Activated gamma-delta T cell (primary cell): ENCODE results near the gene RGS18.
"Not testable (repeated sequence)": the region's sequence is repeated elsewhere in the genome, so short reads cannot be mapped to it uniquely, and the experiment has no call there.

ENCODE experiments used
- DNase-seq: peaks from one replicate; lab custom pipeline; 2025; lab: John Stamatoyannopoulos, UW
- total RNA-seq, 2 donors: gene quantifications; one replicate each; lab custom pipeline; 2026; lab: John Stamatoyannopoulos, UW

RGS18 gene, protein sequence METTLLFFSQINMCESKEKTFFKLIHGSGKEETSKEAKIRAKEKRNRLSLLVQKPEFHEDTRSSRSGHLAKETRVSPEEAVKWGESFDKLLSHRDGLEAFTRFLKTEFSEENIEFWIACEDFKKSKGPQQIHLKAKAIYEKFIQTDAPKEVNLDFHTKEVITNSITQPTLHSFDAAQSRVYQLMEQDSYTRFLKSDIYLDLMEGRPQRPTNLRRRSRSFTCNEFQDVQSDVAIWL
- 1.8 to 7.2 reads per million in 2 donors for total RNA-seq

DNA sequence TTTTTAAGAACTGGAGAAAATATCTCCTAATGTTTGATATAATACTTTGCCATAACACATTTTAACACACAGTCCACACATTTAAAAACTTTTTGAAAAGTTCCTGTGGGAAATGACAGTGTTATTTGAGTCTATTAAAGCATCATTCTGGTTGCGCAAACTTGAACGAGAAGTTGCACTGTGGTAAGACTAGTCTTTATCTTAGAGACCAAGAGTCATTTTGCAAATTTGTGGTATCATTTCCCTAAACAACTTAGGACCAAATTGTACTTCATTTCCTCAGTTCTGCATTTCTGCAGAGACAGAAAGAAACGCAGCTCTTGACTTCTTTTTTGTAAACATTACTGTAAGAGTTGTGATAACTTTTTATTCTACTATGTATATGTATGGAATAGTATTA is at the start of gene RGS18:
TSS of gene RGS18 (plus strand) at position 282 of the 400 bp plus-strand sequence. CDS start 176 bp downstream, outside the sequence.
- no peak for DNase-seq

DNA sequence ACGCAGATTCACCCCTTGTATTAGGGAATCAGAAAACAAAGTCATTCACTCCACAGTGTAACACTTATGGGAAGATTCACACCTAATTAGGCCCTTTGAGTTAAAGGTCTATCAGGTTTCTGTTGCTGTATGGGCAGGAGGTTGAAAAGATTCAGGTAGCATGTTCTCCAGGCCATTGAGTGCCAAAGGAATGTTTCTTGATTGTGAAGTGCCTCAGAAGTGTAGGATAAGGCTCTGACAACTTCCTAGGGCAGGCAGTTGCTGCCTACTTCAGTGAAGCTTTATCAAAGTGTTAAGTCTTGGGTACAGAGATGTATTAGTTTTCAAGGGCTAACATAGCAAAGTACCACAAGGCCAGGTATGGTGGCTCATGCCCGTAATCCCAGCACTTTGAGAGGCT is 48.7 kb upstream of the RGS18 start:
- DNase-seq, result no peak

DNA sequence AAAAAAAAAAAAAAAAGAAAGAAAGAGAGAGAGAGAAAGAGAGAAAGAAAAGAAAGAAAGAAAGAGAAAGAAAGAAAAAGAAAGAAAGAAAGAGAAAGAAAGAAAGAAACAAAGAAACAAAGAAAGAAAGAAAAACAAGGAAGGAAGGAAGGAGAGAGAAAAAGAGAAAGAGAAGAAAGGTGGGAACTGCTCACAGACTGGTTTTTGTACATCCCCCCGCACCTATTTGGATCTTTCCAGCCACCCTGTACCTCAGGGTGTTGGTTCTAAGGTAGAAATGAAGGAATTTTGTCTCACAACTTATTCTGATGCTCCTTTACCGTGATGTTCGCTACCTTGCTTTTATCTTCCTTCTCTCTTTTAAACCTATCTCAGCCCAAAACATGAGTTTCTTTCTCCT is 43.3 kb upstream of the RGS18 start:
- DNase-seq, result no peak

DNA sequence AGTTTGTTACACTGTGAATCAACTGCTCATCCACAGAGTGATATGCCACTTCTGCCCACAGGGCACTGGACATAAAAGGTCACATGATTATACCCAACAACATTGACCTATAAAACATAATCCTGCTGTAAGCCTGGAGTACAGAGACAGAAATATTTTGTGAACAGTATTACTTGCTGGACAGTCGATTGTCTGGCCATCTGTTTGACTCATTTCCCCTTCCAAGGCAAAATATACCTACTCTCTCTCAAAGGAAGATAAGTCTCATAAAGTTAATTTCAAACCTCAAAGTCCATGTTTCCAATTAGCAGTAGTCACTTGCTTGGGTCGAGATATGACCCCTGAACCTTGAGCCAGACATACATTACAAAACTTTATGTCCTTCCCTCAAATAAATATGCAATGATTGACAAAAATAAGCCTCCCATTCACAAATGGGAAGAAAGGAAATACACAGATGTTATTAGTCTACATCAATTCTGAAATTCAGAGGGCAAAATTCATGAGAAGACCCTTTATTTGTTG is 39.3 kb upstream of the RGS18 start:
- DNase-seq, result no peak

DNA sequence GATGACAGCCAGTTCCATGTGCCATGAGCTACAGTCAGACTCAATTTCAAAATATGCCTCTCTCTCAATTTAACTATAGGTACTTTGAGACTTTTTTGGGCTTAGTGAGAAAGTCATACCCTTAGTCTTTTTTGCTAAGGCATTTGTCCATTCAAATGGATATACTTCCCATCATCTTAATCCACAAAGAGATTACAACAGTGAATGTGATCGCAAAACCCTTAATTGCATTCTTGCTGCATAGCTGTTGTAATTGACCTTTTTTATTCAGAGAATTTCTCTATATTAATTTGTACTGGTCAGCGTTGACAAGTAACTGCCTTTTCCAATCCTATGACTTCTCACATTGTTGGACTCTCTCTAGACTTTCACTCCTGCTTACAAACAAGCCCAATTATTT is 38.6 kb upstream of the RGS18 start:
- DNase-seq, result no peak

DNA sequence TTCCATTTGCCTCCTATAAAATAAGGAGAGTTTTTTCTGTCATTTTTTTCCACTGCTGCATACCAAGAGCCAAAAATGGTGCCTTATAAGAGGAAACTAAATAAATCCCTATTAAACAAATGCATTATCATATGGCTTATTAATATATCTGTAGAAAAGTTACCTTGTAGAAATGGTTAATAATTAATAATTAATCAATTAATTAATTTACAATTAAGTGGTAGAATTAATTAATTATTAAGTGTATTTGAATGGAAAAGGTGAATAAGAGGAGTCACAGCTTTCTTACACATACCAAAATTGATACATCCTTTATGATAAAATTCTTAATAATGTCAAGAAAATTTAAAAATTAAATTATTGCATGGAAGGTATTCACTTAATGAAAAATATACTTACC is 35.6 kb upstream of the RGS18 start:
- DNase-seq, result no peak

DNA sequence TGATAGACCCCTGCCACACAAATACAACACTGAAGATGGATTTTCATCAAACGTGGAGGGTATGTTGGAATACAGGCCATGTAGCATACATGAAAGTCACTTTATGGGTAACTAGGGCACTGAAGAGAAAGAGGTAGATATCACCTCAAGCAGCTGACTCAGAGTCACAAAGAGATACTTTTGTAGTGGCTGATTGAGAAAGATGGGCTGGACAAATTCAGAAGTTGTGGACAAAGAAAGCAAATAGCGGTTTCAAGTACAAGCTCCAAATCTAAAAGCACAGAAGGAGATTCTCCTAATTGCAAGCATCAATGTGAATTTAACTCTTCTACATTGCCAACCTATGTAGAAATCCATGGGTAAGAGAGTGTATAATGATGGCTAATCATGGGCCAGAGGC is 35.0 kb upstream of the RGS18 start:
- no peak for DNase-seq

DNA sequence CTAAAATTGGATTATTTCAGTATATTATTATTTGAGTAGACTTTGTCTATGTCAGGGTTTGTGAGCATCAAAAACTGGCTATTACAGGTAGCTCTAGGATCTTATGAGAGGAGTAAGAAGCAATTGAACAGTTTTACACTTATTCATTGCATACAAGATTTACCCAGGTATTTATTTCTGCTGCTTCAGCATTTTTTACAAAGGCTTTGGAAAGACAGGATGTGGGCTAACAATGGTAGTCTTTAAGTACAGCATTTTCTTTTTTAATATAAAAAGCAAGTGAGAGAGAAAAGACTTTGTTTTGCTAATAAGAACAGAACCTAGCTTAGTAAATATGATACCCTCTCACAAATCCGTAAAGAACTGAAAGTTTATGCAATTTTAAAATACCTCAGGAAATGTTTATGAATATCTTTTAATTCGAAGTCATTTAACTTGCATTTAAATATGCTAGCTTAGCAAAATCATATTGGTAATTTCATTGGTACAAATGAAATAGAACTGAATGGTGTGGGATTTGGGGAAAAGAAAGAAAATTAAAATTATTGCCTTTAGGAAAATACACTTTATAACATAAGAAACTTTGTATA is 32.1 kb upstream of the RGS18 start:
- no peak for DNase-seq

DNA sequence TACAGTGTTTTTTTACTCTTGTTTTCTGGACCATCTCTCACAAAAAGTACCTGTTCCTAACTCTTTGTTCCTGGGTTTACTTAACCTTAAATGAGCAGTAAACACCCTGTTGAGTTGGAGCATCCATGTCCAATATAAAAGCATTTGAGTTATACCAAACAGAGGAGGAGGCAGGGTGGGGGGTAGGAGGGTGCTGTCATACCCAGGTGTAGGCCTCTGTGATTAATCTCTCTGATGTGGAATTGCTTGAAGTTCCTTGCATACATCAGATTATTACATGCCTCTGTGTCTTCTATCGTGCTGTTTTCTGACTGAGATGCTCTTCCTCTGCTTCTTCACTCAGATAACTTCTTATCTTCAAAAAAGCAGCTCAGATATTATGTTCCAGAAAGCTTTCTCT is 28.1 kb upstream of the RGS18 start:
- DNase-seq, result no peak

DNA sequence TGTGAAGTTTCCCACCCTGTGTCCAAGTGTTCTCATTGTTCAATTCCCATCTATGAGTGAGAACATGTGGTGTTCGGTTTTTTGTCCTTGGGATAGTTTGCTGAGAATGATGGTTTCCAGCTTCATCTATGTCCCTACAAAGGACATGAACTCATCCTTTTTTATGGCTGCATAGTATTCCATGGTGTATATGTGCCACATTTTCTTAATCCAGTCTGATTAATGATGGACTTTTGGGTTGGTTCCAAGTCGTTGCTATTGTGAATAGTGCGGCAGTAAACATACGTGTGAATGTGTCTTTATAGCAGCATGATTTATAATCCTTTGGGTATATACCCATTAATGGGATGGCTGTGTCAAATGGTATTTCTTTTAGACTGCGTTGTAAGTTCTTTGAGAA is 27.4 kb upstream of the RGS18 start:
- DNase-seq, result not testable (repeated sequence)

DNA sequence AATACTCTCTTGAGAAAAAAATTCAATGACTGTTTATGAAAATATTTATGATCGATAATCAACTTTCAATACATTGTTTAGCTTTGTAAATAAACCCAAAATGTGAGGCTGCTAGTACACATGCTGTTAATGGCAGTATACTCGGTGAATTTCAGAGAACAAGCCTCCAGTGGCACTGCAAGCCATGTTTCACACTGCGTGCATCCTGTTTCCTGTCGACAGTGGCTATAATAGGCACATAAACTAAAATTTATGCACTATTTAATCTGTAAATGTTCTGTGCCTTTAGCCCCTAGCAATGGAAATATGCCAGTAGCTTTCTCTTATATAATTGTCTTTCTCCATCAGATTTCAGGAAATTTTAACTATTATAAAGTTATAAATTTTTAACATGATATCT is 26.3 kb upstream of the RGS18 start:
- no peak for DNase-seq

DNA sequence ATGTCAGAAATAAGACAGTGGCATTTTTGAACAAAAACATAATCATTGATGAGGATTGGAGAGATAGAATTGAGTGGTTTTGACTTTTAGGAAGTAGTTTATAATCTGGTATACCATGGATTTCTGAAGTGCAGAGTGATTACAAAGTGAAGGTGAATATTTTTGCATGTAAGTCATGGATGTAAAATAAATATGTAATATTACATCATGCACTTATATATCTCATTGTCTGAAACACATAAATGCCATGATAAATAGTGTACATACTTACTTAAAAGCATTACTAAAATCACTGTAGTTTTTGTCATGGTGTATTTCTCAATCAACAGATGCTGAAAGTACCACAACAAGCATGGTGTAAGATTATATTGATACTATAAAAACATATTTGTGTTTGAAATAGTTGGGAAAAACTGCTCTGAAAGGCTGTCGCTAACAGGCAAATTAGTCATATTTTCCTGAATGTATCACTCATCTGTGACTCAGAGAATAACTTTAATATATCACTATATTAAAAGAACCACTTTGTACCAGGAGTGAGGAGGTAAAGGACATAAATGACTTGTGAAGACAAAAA is 24.8 kb upstream of the RGS18 start:
- DNase-seq, result no peak

DNA sequence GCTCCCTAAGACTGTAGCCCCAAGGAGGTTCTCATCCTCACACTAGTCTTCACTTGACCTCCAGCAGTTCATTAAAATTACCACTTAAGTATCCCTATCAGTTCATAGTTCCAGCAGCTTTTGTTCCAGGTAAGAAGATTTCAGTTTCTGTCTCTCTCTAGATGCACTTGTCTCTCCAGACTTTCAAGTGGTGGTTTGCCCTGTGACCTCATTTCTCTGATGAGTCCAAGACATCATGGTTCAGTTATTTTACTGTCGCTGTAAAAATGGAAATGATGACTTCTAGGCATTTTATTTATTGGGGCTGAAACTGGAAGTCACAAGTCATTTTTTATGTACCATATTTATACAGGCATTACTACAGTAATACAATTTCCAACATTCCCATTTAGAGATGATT is 17.9 kb upstream of the RGS18 start:
- DNase-seq, result no peak

DNA sequence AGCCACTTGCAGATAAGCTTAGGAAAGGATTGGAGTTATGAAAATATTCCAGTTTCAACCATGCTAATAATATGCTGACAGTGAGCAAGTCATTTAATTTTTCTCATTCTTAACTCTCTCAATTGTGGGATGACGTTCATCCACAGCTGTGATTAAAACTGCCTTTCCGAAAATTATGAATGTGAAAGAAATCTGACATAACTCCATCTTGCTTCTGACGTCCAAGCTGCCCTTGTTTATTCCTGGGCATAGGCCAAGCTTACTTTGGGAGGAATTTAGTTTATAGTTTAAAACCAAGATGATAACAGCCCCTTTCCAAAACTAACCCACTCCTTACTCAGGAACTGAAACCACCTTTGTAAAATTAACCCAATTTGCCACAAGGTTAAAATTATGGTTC is 11.0 kb upstream of the RGS18 start:
- no peak for DNase-seq

DNA sequence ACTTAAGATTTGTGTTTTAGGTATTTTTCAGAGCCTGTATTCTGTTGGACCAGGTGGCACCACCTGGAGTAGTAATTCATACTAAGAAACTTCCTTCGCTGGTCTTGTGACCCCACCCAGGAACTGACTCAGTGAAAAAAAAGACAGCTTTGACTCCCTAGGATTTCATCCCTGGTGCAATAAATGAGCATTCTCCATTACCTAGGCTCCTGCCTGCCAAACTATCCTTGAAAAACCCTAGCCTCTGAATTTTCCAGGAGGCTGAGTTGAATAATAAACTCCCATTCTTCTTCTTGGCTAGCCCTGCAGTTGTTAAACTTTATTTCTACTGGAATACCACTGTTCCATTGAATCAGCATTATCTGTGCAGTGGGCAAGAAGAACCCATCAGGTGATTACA is 10.6 kb upstream of the RGS18 start:
- DNase-seq, result no peak

DNA sequence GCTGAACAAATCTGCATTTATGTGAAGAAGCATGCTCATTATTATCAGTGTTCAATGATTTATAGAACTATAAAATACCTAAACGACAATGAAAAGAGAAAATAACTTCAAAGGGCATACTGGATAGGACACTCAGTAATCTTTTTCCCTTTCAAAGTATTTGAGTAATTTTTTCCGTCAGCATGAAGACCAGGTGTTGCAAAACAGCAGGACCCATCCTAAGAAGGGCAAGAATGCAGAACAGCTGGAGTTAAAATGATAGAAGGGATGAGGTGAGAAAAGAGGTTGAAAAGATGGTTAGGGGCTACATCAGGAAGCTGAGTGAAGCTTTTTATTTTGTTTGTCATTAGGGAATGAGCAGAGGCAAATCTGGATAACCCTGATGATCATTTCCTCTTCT is 7.1 kb upstream of the RGS18 start:
- DNase-seq, result no peak

DNA sequence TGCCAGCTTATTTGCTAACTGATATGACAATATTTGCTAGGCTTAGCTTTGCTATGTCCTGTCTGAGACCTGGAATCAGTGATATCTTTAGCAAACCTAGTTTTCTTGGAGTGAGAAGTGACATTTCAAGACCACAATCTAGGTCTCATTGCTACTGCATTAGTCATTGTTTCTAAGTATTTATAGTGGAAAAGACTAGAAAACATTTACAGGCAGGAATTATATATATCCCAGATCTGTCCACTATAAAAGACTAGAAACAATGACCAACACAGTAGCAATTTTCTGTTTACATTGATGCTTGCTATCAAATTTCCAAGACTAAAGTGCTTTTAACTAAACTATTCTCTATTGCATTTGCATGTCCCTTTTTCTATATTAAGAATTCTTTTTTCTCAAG is 5.0 kb upstream of the RGS18 start:
- no peak for DNase-seq

DNA sequence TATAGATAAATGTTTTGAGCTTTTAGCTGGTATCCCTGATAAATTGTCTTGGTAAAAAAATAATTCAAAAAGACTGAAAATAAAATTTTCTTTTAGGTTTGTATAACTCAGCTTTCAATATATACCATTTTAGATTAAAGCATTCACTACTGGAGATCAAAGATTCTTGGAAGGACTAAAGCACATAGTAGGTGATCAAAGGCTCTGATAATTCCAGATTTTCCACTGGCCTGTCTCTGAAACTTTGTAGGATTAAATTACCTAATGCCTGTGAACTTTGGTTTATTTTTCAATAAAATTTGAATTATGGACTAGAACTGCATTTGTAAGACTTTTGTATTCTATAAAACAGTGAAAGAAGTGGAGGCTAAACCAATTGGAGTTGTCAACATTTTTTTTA is 1.2 kb upstream of the RGS18 start:
- no peak for DNase-seq

DNA sequence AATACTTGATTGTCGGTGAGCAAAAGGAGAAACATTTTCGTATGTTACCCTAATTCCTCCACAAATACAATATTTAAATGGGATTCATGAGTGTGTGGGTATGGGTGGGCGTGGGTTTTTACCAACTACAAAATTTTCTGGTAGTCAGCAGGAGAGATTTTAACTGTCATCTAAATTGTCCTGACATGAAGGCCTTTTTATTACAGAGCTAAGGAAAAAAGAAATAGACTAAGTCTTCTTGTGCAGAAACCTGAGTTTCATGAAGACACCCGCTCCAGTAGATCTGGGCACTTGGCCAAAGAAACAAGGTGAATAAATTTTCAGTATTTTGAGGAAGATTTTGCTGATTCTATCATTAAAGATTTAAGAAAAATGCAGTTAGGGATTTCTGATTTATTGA is 752 bp downstream of the RGS18 start:
- DNase-seq, result no peak

DNA sequence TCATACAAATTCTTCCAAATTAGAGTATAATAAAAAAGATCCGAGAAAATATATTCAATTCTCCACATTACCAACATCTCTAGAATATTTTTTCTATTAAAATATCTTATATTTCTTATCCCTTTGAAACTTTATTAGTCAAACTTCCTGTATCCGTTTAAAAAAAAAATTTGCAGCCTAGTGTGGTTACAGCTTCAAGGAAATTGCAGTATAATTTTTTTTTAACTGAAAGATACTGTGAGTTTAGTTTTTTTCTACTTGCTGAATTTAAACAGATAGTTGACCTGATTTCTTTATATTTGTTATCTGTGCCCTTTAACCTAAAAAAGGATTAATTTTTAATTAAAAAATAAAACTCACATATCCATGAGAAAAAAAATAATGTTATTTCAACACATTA is 1.5 kb downstream of the RGS18 start:
- no peak for DNase-seq

DNA sequence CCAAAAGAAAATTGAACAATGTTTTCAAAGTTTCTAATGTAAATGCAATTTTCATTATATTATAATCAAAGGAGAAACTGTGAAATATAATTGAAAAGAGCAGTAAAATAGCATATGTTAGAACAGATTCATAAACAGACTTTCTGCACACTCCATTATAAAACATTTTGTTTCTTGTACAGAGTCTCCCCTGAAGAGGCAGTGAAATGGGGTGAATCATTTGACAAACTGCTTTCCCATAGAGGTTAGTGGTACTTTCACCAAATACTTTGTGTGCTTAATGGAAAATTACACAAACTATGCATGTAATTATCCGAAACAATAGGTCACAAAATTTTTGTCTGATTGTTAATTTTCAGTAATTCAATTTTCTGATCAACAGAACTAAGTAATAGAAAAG is 1.9 kb downstream of the RGS18 start:
- no peak for DNase-seq

DNA sequence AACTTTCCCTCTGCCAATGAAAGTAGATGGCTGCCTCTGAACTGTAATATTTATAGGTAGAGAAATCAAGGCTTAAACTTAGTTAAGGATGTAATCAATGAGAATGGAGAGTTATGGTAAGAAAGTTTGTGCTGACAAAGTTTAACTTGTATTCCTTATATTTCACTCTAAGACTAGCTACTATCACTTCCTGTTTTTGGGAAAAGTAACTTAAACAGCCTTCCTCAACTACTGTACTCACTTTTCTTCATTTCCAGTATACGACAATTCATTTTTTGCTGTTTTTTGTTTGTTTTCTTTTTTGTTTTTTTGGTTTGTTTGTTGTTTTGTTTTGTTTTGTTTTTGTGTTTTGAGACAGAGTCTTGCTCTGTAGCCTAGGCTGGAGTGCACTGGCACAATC is 3.7 kb downstream of the RGS18 start:
- DNase-seq, result no peak

DNA sequence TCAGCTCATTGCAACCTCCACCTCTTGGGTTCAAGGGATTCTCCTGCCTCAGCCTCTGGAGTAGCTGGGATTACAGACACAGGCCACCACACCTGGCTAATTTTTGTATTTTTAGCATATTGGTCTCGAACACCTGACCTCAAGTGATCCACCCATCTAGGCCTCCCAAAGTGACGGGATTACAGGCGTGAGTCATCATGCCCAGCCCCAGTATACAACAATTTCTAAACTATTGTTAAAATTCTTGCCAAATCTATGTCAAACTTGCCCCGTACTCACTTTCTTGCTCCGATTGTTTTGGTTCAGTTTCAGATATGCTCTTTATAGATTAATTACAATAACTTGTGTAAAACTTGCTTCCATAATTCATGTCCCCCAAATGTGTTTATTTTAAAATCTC is 4.1 kb downstream of the RGS18 start:
- DNase-seq, result no peak

DNA sequence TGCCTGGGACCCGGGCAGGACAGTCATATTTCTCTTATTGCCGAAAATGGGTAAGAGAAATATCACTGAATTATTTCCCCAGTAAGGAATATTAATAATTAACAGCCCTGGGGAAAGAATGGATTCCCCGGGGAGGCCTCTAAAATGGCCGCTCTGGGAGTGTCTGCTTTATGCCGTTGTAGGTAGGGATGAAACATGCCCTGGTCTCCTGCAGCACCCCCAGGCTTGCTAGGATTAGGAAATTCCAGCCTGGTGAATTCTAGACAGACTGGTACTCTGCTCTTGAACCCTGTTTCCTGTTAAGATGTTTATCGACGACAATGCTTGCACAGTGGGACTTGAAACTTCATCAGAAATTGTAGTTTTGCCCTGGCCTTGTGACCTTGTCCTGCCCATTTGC is 6.7 kb downstream of the RGS18 start:
- not testable (repeated sequence) for DNase-seq
